Small intestine (tissue), 7 donors: ENCODE results near the gene MAP2. TPM values are rescaled to one million over a fixed set of nuclear protein-coding genes. Genes with fewer than 3 reads are reported as not detected.
A peak's percentile ranks its signal among the peaks of the same experiment; 100 is the strongest.

Source experiments
- DNase-seq, 2 donors: peaks; one replicate each; pipeline versions ENCODE4 v3.0.0 to v3.0.0-alpha.2; 2013
- FAIRE-seq: peaks from 2 replicates; lab custom pipeline; 2012; peaks lifted over from hg19 to GRCh38; lab: Jason Lieb, UNC
- H3K27ac ChIP-seq, 3 donors: one replicate each; pipeline ENCODE4 v1.5.1; 2013; ENCODE audit warnings: low read length in 2 of 3, mild to moderate bottlenecking in 2 of 3, control low read depth in 1 of 3, inconsistent platforms in 1 of 3, low read depth in 1 of 3, moderate library complexity in 1 of 3
- H3K27me3 ChIP-seq, 3 donors: one replicate each; pipeline ENCODE4 v1.6.1; 2013; ENCODE audit warnings: low read length in 3 of 3, inconsistent platforms in 1 of 3; ENCODE audit not compliant: control insufficient read depth in 3 of 3, insufficient read depth in 3 of 3
- H3K36me3 ChIP-seq, 3 donors: one replicate each; pipeline ENCODE4 v1.6.1; 2013; ENCODE audit warnings: low read length in 3 of 3, inconsistent platforms in 1 of 3, low read depth in 1 of 3, mild to moderate bottlenecking in 1 of 3, moderate library complexity in 1 of 3; ENCODE audit not compliant: control insufficient read depth in 3 of 3, insufficient read depth in 2 of 3
- H3K4me1 ChIP-seq, 3 donors: one replicate each; pipeline ENCODE4 v1.6.1; 2013; ENCODE audit warnings: low read length in 2 of 3, inconsistent platforms in 1 of 3, low read depth in 1 of 3, mild to moderate bottlenecking in 1 of 3, moderate library complexity in 1 of 3; ENCODE audit not compliant: control insufficient read depth in 3 of 3, insufficient read depth in 2 of 3
- H3K4me3 ChIP-seq, 3 donors: one replicate each; pipeline ENCODE4 v1.5.1; 2013; ENCODE audit warnings: low read length in 3 of 3, control low read depth in 1 of 3, inconsistent platforms in 1 of 3, low read depth in 1 of 3, mild to moderate bottlenecking in 1 of 3, moderate library complexity in 1 of 3
- H3K9me3 ChIP-seq, 2 donors: one replicate each; pipeline ENCODE4 v1.6.1; 2013; ENCODE audit warnings: low read depth in 1 of 2, low read length in 1 of 2; ENCODE audit not compliant: control insufficient read depth in 2 of 2, insufficient read depth in 1 of 2
- WGBS, 3 donors: extraction: QIAGEN DNeasy Blood & Tissue Kit; methylation state at CpG; one replicate each; pipeline ENCODE4 v1.1.7; 2013; 5-methylcytosine and 5-hydroxymethylcytosine counted together
- polyA plus RNA-seq, 4 donors: library from polyadenylated mRNA; stranded (reverse) in 3 of 4; unstranded in 1 of 4; fragments of 200-250 nt in 3 of 4; fragments of 120-200 nt in 1 of 4; gene quantifications; one replicate each; pipeline versions ENCODE4 v1.2.1 to v1.2.3, GENCODE V29; 2013
- donor health status: healthy with polysubstance abuse.
- donor health status: control.
- donor health status: control.
- donor health status: Bipolar disorder and iron deficiency.
- donor health status: healthy.

The MAP2 gene
- polyA plus RNA-seq, 4 donors = 0.22 to 3.2 (median 1.6) TPM

GRCh38 chr2:209523867-209524266, 100.0 kb downstream of the MAP2 start:
- Histone ChIP-seq H3K9me3 (no peaks in the 10 kb centered on the region), H3K4me3 (no peak overlapping the region), H3K4me1 (no peaks in the 10 kb centered on the region), H3K27ac (no peak overlapping the region), H3K36me3 (no peaks in the 10 kb centered on the region), H3K27me3 (no peaks in the 10 kb centered on the region)
- DNase-seq (no peak), FAIRE-seq (no peak)
- WGBS, 3 donors = 78 to 89% (median 86%) methylated on average over 2 of the region's 2 CpGs

GRCh38 chr2:209525331-209525730, 101.5 kb downstream of the MAP2 start:
- FAIRE-seq (no peak), DNase-seq (no peak)
- Histone ChIP-seq H3K9me3 (no peaks in the 10 kb centered on the region), H3K4me1 (no peaks in the 10 kb centered on the region), H3K36me3 (no peaks in the 10 kb centered on the region), H3K27me3 (no peaks in the 10 kb centered on the region), H3K27ac (no peak overlapping the region), H3K4me3 (no peak overlapping the region)
- 63 to 88% (median 83%) methylated on average over 3 of the region's 3 CpGs for WGBS, 3 donors

- no peak overlapping the region for H3K4me3 ChIP-seq
- no peaks in the 10 kb centered on the region for H3K4me1 ChIP-seq
- DNase-seq (peak in 1 of 2 donors; percentile 8), FAIRE-seq (no peak)
- no peaks in the 10 kb centered on the region for H3K9me3 ChIP-seq
- peak overlapping the region in 1 of 3 donors; percentile 25 for H3K27ac ChIP-seq
- no peaks in the 10 kb centered on the region for H3K36me3 ChIP-seq
- no peaks in the 10 kb centered on the region for H3K27me3 ChIP-seq
These were observed 102.0 kb downstream of the MAP2 start for GRCh38 chr2:209525834-209526281.

GRCh38 chr2:209526561-209526960, 102.7 kb downstream of the MAP2 start:
- no peaks in the 10 kb centered on the region for H3K36me3 ChIP-seq
- peak overlapping the region in 1 of 3 donors; percentile 25 for H3K27ac ChIP-seq
- DNase-seq (peak; percentile 8 to 38), FAIRE-seq (no peak)
- no peaks in the 10 kb centered on the region for H3K27me3 ChIP-seq
- 0 to 3% (median 0%) methylated on average over 1 of the region's 1 CpG for WGBS, 3 donors
- H3K4me3 ChIP-seq = no peak overlapping the region
- H3K9me3 ChIP-seq = no peaks in the 10 kb centered on the region
- no peaks in the 10 kb centered on the region for H3K4me1 ChIP-seq

- 62 to 74% (median 69%) methylated on average over 3 of the region's 3 CpGs for WGBS, 3 donors
- Histone ChIP-seq H3K27me3 (no peaks in the 10 kb centered on the region), H3K36me3 (no peaks in the 10 kb centered on the region), H3K4me3 (no peak overlapping the region), H3K9me3 (no peaks in the 10 kb centered on the region), H3K27ac (no peak overlapping the region), H3K4me1 (no peaks in the 10 kb centered on the region)
- FAIRE-seq (no peak), DNase-seq (no peak)
These were observed 105.7 kb downstream of the MAP2 start for GRCh38 chr2:209529579-209529978.

GRCh38 chr2:209532321-209532720, 108.5 kb downstream of the MAP2 start:
- Histone ChIP-seq H3K27ac (no peak overlapping the region), H3K9me3 (no peaks in the 10 kb centered on the region), H3K4me3 (no peak overlapping the region), H3K36me3 (no peaks in the 10 kb centered on the region), H3K27me3 (no peaks in the 10 kb centered on the region), H3K4me1 (no peaks in the 10 kb centered on the region)
- FAIRE-seq = no peak
- no peak for DNase-seq
- 77 to 92% (median 85%) methylated on average over 2 of the region's 2 CpGs for WGBS, 3 donors

- 66 to 68% (median 68%) methylated on average over 3 of the region's 3 CpGs for WGBS, 3 donors
- no peak overlapping the region for H3K4me3 ChIP-seq
- no peaks in the 10 kb centered on the region for H3K27me3 ChIP-seq
- FAIRE-seq (no peak), DNase-seq (no peak)
- no peaks in the 10 kb centered on the region for H3K36me3 ChIP-seq
- no peaks in the 10 kb centered on the region for H3K9me3 ChIP-seq
- H3K27ac ChIP-seq = no peak overlapping the region
- no peaks in the 10 kb centered on the region for H3K4me1 ChIP-seq
These were observed 109.5 kb downstream of the MAP2 start for GRCh38 chr2:209533391-209533790.

- Histone ChIP-seq H3K27ac (no peak overlapping the region), H3K4me3 (no peak overlapping the region), H3K27me3 (no peaks in the 10 kb centered on the region), H3K9me3 (no peaks in the 10 kb centered on the region), H3K36me3 (no peaks in the 10 kb centered on the region), H3K4me1 (no peaks in the 10 kb centered on the region)
- FAIRE-seq = no peak
- no peak for DNase-seq
- 59 to 87% (median 65%) methylated on average over 2 of the region's 2 CpGs for WGBS, 3 donors
These were observed 110.4 kb downstream of the MAP2 start for GRCh38 chr2:209534228-209534627.

- Histone ChIP-seq H3K36me3 (no peaks in the 10 kb centered on the region), H3K4me1 (no peaks in the 10 kb centered on the region), H3K4me3 (no peak overlapping the region), H3K27ac (no peak overlapping the region), H3K27me3 (no peaks in the 10 kb centered on the region), H3K9me3 (no peaks in the 10 kb centered on the region)
- WGBS, 3 donors = 43 to 63% (median 50%) methylated on average over 2 of the region's 2 CpGs
- FAIRE-seq (no peak), DNase-seq (no peak)
These were observed 112.5 kb downstream of the MAP2 start for GRCh38 chr2:209536363-209536762.
